Duodenal mucosa (tissue), 2 donors: Measurements from ENCODE around the gene GALNT17.

ENCODE experiments used
- H3K27ac ChIP-seq: one replicate; pipeline ENCODE4 v1.7.0; 2013; ENCODE audit warnings: low read depth, low read length
- H3K27me3 ChIP-seq, 2 donors: one replicate each; pipeline ENCODE4 v1.7.0; 2013; ENCODE audit warnings: low read length in 2 of 2, control low read depth in 1 of 2; ENCODE audit not compliant: insufficient read depth in 2 of 2, control insufficient read depth in 1 of 2
- H3K36me3 ChIP-seq, 2 donors: one replicate each; pipeline ENCODE4 v1.7.0; 2013; ENCODE audit warnings: low read length in 2 of 2, control low read depth in 1 of 2; ENCODE audit not compliant: insufficient read depth in 2 of 2, control insufficient read depth in 1 of 2
- H3K4me1 ChIP-seq, 2 donors: one replicate each; pipeline ENCODE4 v1.7.0; 2013; ENCODE audit warnings: low read length in 2 of 2, control low read depth in 1 of 2; ENCODE audit not compliant: insufficient read depth in 2 of 2, control insufficient read depth in 1 of 2
- H3K4me3 ChIP-seq, 2 donors: one replicate each; pipeline ENCODE4 v1.7.0; 2013; ENCODE audit warnings: low read length in 2 of 2, low read depth in 1 of 2
- H3K9ac ChIP-seq, 2 donors: one replicate each; pipeline ENCODE4 v1.7.0; 2013; ENCODE audit warnings: low read length in 2 of 2, low read depth in 1 of 2
- H3K9me3 ChIP-seq, 2 donors: one replicate each; pipeline ENCODE4 v1.7.0; 2013; ENCODE audit warnings: low read length in 2 of 2, control low read depth in 1 of 2; ENCODE audit not compliant: control insufficient read depth in 1 of 2

Gene GALNT17

GRCh38 chr7:71491336-71491735 is 359.4 kb downstream of the GALNT17 start:
- no peak overlapping the region for H3K9ac ChIP-seq
- H3K9me3 ChIP-seq: peaks cover 8 to 11% of the 10 kb centered on the region in 2 donors
- H3K27ac ChIP-seq: no peak overlapping the region
- H3K27me3 ChIP-seq: no peaks in the 10 kb centered on the region
- H3K36me3 ChIP-seq: no peaks in the 10 kb centered on the region
- no peaks in the 10 kb centered on the region for H3K4me1 ChIP-seq
- no peak overlapping the region for H3K4me3 ChIP-seq

- no peak overlapping the region for H3K27ac ChIP-seq
- H3K4me3 ChIP-seq: no peak overlapping the region
- H3K36me3 ChIP-seq: no peaks in the 10 kb centered on the region
- no peaks in the 10 kb centered on the region for H3K27me3 ChIP-seq
- H3K9me3 ChIP-seq: peaks cover 13 to 18% of the 10 kb centered on the region in 2 donors
- no peak overlapping the region for H3K9ac ChIP-seq
- no peaks in the 10 kb centered on the region for H3K4me1 ChIP-seq
Measured at GRCh38 chr7:71495828-71496227, 363.9 kb downstream of the GALNT17 start.

- Histone ChIP-seq H3K4me3 (no peak overlapping the region), H3K4me1 (no peaks in the 10 kb centered on the region), H3K9ac (no peak overlapping the region), H3K36me3 (no peaks in the 10 kb centered on the region), H3K9me3 (peaks cover 12 to 16% of the 10 kb centered on the region in 2 donors), H3K27me3 (no peaks in the 10 kb centered on the region), H3K27ac (no peak overlapping the region)
Measured at GRCh38 chr7:71497256-71497946, 365.5 kb downstream of the GALNT17 start.

- H3K9ac ChIP-seq: no peak overlapping the region
- H3K4me1 ChIP-seq: no peaks in the 10 kb centered on the region
- no peaks in the 10 kb centered on the region for H3K36me3 ChIP-seq
- no peak overlapping the region for H3K4me3 ChIP-seq
- H3K27me3 ChIP-seq: no peaks in the 10 kb centered on the region
- H3K9me3 ChIP-seq: peaks cover 14 to 15% of the 10 kb centered on the region in 2 donors
- no peak overlapping the region for H3K27ac ChIP-seq
Measured at GRCh38 chr7:71498381-71498780, 366.4 kb downstream of the GALNT17 start.

- Histone ChIP-seq H3K9me3 (peaks cover 9 to 16% of the 10 kb centered on the region in 2 donors), H3K36me3 (no peaks in the 10 kb centered on the region), H3K4me1 (no peaks in the 10 kb centered on the region), H3K9ac (no peak overlapping the region), H3K27me3 (no peaks in the 10 kb centered on the region), H3K27ac (no peak overlapping the region), H3K4me3 (no peak overlapping the region)
Measured at GRCh38 chr7:71504697-71505441, 372.9 kb downstream of the GALNT17 start.

- Histone ChIP-seq H3K4me1 (no peaks in the 10 kb centered on the region), H3K36me3 (no peaks in the 10 kb centered on the region), H3K9me3 (peaks cover 10 to 13% of the 10 kb centered on the region in 2 donors), H3K27ac (no peak overlapping the region), H3K9ac (no peak overlapping the region), H3K27me3 (no peaks in the 10 kb centered on the region), H3K4me3 (no peak overlapping the region)
Measured at GRCh38 chr7:71506822-71507221, 374.9 kb downstream of the GALNT17 start.

GRCh38 chr7:71507680-71508602 is 376.0 kb downstream of the GALNT17 start:
- Histone ChIP-seq H3K27me3 (no peaks in the 10 kb centered on the region), H3K27ac (no peak overlapping the region), H3K9ac (no peak overlapping the region), H3K36me3 (no peaks in the 10 kb centered on the region), H3K4me1 (no peaks in the 10 kb centered on the region), H3K4me3 (no peak overlapping the region), H3K9me3 (peaks cover 10 to 16% of the 10 kb centered on the region in 2 donors)

- H3K4me3 ChIP-seq: no peak overlapping the region
- peaks cover 10 to 21% of the 10 kb centered on the region in 2 donors for H3K9me3 ChIP-seq
- no peaks in the 10 kb centered on the region for H3K27me3 ChIP-seq
- no peak overlapping the region for H3K27ac ChIP-seq
- H3K9ac ChIP-seq: no peak overlapping the region
- no peaks in the 10 kb centered on the region for H3K4me1 ChIP-seq
- no peaks in the 10 kb centered on the region for H3K36me3 ChIP-seq
Measured at GRCh38 chr7:71509381-71509780, 377.4 kb downstream of the GALNT17 start.

GRCh38 chr7:71511361-71511807 is 379.4 kb downstream of the GALNT17 start:
- no peaks in the 10 kb centered on the region for H3K4me1 ChIP-seq
- H3K27ac ChIP-seq: no peak overlapping the region
- H3K36me3 ChIP-seq: no peaks in the 10 kb centered on the region
- no peaks in the 10 kb centered on the region for H3K27me3 ChIP-seq
- no peak overlapping the region for H3K9ac ChIP-seq
- H3K9me3 ChIP-seq: peaks cover 20 to 23% of the 10 kb centered on the region in 2 donors
- H3K4me3 ChIP-seq: no peak overlapping the region
